ENCODE measurements around the gene SEPSECS.
A peak's percentile ranks its signal among the peaks of the same experiment; 100 is the strongest.

SEPSECS gene

DNA sequence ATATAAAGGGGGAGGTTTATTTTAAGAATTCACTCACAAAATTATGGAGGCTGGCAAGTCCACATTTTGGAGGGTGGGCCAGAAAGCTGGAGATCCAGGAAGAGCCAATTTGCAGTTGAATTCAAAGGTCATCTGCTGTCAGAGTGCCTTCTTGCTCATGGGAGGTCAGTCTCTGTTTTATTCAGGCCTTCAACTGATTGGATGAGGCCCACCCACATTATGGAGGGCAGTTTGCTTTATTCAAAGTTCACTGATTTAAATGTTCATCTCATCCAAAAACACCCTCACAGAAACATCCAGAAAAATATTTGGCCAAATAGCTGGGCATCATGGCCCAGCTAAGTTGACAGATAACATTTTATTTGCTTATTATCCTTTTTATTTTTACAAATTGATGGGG, 59.5 kb downstream of the SEPSECS start:
- CTCF ChIA-PET, result no interaction called here
- Histone ChIP-seq H3K9me3 (ENCODE audit: control insufficient read depth, insufficient read depth, low read depth, low read length) (no peaks in the 10 kb centered on the region), H3K36me3 (ENCODE audit: control insufficient read depth in 2 of 2, insufficient read depth in 1 of 2, low read length in 2 of 2) (no peaks in the 10 kb centered on the region), H3K4me1 (ENCODE audit: control insufficient read depth, insufficient read depth, low read length) (no peaks in the 10 kb centered on the region), H3K4me3 (ENCODE audit: low read depth, low read length) (no peak overlapping the region), H3K27ac (ENCODE audit: extremely low read depth, low read depth, low read length) (no peak overlapping the region)
- POLR2A ChIA-PET, result no interaction called here
- TF ChIP-seq ZNF623 (tag by site-specific recombination; IDR thresholded peaks at IDR 0.05) (no peak), ZNF10 (tag by site-specific recombination; IDR thresholded peaks at IDR 0.05) (peak; percentile 93), ZEB2 (tag by site-specific recombination; IDR thresholded peaks at IDR 0.05) (no peak), ZNF596 (tag by site-specific recombination; IDR thresholded peaks at IDR 0.05) (no peak), ZNF214 (tag by site-specific recombination; IDR thresholded peaks at IDR 0.05; ENCODE audit: borderline replicate concordance) (no peak)

DNA sequence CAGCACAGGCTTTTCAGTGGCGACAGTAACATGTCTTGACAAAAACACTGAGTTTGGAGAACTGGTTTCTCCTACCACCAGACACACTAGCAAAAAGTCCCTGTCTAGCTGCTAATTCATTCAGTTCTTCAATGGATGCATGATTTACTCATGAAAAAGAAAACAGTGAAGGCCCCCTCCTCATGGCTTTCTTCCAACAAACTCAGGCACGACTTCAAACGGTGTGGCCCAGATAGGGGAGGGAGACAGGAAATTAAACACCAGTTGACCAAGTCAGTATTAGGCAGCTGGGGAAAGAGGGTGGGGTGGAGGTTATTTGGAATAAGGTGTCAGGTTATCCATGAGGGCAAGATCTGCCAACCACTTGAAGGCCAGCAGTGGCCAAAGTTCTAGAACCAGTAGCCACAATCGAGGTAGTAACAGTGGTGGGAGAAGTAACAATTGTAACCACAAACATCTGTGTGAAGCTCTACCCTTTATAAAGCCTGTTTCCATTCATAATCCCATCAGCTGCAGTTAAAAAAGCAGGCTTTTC, 60.2 kb downstream of the SEPSECS start:
- TF ChIP-seq, protein P1, sequence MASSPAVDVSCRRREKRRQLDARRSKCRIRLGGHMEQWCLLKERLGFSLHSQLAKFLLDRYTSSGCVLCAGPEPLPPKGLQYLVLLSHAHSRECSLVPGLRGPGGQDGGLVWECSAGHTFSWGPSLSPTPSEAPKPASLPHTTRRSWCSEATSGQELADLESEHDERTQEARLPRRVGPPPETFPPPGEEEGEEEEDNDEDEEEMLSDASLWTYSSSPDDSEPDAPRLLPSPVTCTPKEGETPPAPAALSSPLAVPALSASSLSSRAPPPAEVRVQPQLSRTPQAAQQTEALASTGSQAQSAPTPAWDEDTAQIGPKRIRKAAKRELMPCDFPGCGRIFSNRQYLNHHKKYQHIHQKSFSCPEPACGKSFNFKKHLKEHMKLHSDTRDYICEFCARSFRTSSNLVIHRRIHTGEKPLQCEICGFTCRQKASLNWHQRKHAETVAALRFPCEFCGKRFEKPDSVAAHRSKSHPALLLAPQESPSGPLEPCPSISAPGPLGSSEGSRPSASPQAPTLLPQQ (tag by site-specific recombination; IDR thresholded peaks at IDR 0.05), result no peak
- TF ChIP-seq ZNF658 (tag by site-specific recombination; IDR thresholded peaks at IDR 0.05), result no peak
- no peak for TF ChIP-seq KLF16 (tag by site-specific recombination; IDR thresholded peaks at IDR 0.05)
- no peak for TF ChIP-seq YY1 (tag by site-specific recombination; IDR thresholded peaks at IDR 0.05)
- no peak for TF ChIP-seq ZNF140 (tag by site-specific recombination; IDR thresholded peaks at IDR 0.05)
- TF ChIP-seq ZNF426 (tag by site-specific recombination; IDR thresholded peaks at IDR 0.05), result no peak
- CTCF ChIA-PET, result no interaction called here
- H3K27ac ChIP-seq (ENCODE audit: extremely low read depth, low read depth, low read length), result no peak overlapping the region

DNA sequence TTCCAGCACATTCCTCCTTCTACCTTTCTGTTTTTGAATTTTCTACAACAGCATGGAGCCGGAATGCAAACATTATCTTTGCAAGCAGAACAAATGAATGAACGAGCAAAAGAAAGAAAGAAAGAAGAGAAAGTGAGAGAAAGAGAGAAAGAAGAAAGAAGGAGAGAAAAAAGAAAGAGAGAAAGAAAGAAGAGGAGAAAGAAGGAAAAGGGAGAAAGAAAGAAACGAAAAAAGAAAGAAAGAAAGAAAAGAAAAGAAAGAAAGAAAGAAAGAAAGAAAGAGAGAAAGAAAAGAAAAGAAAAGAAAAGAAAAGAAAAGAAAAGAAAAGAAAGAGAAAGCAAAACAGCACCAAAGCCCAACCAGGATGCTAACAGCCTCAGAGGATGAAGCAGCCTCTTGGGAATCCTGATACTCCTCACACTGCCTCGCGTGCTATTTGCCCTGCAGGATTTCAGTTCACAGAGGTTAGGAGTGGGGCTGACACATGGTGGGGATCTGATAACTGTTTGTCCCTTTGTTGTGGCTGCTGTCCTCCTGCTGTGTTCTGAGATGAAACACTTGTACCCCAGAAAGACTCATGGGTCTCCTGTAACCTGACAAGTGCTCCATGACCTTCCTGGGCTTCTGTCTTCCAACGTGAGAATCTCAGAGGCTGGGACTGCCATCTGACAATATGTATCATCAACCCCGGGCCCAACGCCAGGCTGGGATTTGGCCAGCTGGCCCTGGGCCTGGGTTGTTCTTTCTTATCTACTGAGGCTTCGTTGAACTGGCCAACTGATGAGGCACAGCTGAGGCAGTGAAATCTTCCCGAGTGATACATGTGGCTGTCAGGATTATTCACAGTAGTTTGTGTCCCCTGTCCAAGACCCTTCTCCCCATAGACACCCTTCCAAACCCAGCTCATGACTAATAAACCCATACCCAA, 61.0 kb downstream of the SEPSECS start:
- POLR2A ChIA-PET, result no interaction called here
- H3K4me1 ChIP-seq (ENCODE audit: control insufficient read depth, insufficient read depth, low read length), result no peaks in the 10 kb centered on the region
- H3K9me3 ChIP-seq (ENCODE audit: control insufficient read depth, insufficient read depth, low read depth, low read length), result no peaks in the 10 kb centered on the region
- no peak overlapping the region for H3K4me3 ChIP-seq (ENCODE audit: low read depth, low read length)
- CTCF ChIA-PET, result no interaction called here
- TF ChIP-seq ZNF140 (tag by site-specific recombination; IDR thresholded peaks at IDR 0.05) (no peak), KLF7 (tag by site-specific recombination; IDR thresholded peaks at IDR 0.05; ENCODE audit: borderline replicate concordance) (no peak), ZNF366 (tag by site-specific recombination; conservative IDR thresholded peaks at IDR 0.05) (peak; percentile 67), PRDM1 (tag by site-specific recombination; IDR thresholded peaks at IDR 0.05) (peak; percentile 86)
- TF ChIP-seq, protein P2, sequence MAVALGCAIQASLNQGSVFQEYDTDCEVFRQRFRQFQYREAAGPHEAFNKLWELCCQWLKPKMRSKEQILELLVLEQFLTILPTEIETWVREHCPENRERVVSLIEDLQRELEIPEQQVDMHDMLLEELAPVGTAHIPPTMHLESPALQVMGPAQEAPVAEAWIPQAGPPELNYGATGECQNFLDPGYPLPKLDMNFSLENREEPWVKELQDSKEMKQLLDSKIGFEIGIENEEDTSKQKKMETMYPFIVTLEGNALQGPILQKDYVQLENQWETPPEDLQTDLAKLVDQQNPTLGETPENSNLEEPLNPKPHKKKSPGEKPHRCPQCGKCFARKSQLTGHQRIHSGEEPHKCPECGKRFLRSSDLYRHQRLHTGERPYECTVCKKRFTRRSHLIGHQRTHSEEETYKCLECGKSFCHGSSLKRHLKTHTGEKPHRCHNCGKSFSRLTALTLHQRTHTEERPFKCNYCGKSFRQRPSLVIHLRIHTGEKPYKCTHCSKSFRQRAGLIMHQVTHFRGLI (tag by site-specific recombination; IDR thresholded peaks at IDR 0.05), result peak; percentile 62; the same call in 1 of the 2 replicates
- no peak overlapping the region for H3K27ac ChIP-seq (ENCODE audit: extremely low read depth, low read depth, low read length)
- no peaks in the 10 kb centered on the region for H3K36me3 ChIP-seq (ENCODE audit: control insufficient read depth in 2 of 2, insufficient read depth in 1 of 2, low read length in 2 of 2)

More for the DNA sequence above, 60.2 kb downstream of the SEPSECS start:
- Histone ChIP-seq H3K4me1 (ENCODE audit: control insufficient read depth, insufficient read depth, low read length) (no peaks in the 10 kb centered on the region), H3K4me3 (ENCODE audit: low read depth, low read length) (no peak overlapping the region), H3K36me3 (ENCODE audit: control insufficient read depth in 2 of 2, insufficient read depth in 1 of 2, low read length in 2 of 2) (no peaks in the 10 kb centered on the region), H3K9me3 (ENCODE audit: control insufficient read depth, insufficient read depth, low read depth, low read length) (no peaks in the 10 kb centered on the region)
- POLR2A ChIA-PET, result no interaction called here
